Epithelial cell of prostate (primary cell): Measurements from ENCODE around the gene ELOVL2.
"Not testable (repeated sequence)": the region's sequence is repeated elsewhere in the genome, so short reads cannot be mapped to it uniquely, and the experiment has no call there.

Experiments
- DNase-seq: peaks from one replicate; pipeline ENCODE4 v3.0.0-alpha.2; 2011; ENCODE audit warnings: low read depth, low spot score
- H3K27ac ChIP-seq: fragments of 450-650 bp; 2 replicates; pipeline ENCODE4 v1.5.1; 2017; ENCODE audit warnings: mild to moderate bottlenecking

ELOVL2 gene

GRCh38 chr6:11025921-11026635 is 18.0 kb downstream of the ELOVL2 start:
- DNase-seq: no peak
- H3K27ac ChIP-seq: no peak overlapping the region

DNA sequence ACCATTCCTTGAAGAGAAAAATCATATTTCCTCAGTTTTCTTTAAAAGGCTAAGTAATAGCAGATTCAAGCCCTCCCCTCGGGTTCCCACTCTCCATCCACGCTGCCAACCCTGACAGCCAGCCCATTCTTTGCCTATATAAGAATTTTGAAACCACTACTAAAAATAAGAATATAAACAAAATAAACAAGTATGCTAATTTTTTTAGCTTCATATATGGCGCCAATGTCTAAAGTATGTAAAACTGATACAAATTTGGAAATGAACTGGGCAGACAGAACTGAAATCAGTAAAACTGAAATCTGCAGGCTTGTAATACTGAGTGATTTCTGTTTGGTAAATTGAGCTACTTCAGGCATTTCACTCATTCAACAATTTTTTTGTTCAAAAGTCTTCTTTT is 19.0 kb downstream of the ELOVL2 start:
- H3K27ac ChIP-seq: no peak overlapping the region
- no peak for DNase-seq

GRCh38 chr6:11023032-11023431 is 21.1 kb downstream of the ELOVL2 start:
- no peak for DNase-seq
- no peak overlapping the region for H3K27ac ChIP-seq

- no peak for DNase-seq
- H3K27ac ChIP-seq: no peak overlapping the region
Observed at GRCh38 chr6:11021714-11022113, 22.4 kb downstream of the ELOVL2 start.

- DNase-seq: no peak
- H3K27ac ChIP-seq: no peak overlapping the region
Observed at GRCh38 chr6:11021003-11021402, 23.1 kb downstream of the ELOVL2 start.

- no peak for DNase-seq
- H3K27ac ChIP-seq: no peak overlapping the region
Observed at GRCh38 chr6:11018225-11018624, 25.9 kb downstream of the ELOVL2 start.

DNA sequence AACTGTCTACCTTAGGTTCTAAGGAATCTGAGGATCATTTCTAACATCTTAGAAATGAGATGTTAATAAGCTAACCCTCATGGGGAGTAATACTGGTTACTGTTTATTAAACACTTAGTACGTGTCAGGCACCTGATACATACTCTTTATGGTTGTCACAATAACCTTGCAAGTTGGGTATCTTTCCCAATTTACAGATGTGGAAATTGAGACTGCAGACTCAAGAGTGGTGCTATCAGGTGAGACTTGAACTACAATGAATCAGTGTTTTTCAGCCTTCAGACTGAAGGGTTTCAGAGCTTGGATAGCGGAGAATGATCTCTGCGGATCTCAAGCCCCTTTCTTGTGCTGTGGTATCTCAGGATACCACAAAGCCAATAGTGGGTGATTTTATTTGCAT is 27.0 kb downstream of the ELOVL2 start:
- no peak overlapping the region for H3K27ac ChIP-seq
- DNase-seq: no peak

DNA sequence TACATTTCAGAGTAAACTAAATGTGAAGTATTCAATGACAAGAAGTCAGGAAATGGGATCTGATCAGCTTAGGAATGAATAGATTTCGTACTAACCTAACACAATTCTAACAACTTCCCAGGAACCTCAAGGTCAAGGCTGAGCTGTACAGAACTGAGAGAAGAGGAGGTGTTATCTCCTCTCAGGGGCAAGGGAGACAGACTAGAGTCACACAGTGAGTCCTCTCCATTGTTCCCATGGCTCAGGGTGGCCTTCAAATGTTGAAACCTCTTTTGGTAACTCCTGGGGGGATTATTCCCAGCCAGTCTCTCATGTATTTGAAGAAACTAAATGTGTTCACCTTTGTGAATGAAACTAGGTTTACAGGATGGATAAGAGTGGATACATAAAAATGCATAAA is 27.7 kb downstream of the ELOVL2 start:
- H3K27ac ChIP-seq: no peak overlapping the region
- DNase-seq: no peak

DNA sequence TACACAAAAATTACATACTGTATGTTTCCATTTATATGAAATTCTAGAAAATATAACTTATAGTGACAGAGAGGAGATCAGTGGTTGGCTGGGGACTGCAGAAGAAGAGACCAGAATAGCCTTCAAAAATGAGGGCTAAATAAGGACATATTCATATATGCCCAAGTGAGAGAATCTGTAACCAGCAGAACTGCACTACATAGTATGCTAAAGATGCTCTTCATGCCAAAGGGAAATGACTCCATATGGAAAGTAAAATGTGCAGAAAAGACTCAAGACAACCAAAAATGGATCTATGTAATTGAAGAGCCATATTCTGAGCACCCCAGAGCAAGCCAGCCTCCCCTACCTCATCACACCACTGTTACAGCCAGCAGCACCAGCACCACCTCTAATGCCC is 29.0 kb downstream of the ELOVL2 start:
- DNase-seq: no peak
- H3K27ac ChIP-seq: no peak overlapping the region

GRCh38 chr6:11013721-11014070 is 30.4 kb downstream of the ELOVL2 start:
- DNase-seq: no peak
- no peak overlapping the region for H3K27ac ChIP-seq

- H3K27ac ChIP-seq: no peak overlapping the region
- DNase-seq: no peak
Observed at GRCh38 chr6:11012976-11013720, 31.0 kb downstream of the ELOVL2 start.

GRCh38 chr6:11012295-11012754 is 31.8 kb downstream of the ELOVL2 start:
- DNase-seq: no peak
- no peak overlapping the region for H3K27ac ChIP-seq

DNA sequence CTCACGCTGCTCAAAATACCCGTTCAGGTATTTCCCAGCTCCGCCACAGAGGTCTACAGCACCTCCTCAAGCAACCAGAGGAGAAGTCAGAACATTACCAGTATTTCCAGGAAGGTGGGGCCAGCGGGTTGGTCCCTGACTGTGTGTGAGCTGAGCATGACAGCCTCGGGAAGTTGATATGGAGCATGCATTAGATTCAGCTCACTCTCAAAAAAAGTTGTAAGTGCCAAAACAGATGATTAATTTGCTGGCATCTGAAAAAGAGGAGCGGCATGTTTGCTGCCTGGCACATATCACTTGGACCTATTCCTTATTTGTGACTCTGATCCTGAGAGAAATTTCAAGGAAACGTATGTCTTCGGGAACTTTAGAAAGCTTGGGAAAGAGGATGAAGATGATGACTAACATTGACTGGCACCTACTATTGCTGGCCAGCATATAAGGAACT is 32.3 kb downstream of the ELOVL2 start:
- no peak for DNase-seq
- no peak overlapping the region for H3K27ac ChIP-seq

DNA sequence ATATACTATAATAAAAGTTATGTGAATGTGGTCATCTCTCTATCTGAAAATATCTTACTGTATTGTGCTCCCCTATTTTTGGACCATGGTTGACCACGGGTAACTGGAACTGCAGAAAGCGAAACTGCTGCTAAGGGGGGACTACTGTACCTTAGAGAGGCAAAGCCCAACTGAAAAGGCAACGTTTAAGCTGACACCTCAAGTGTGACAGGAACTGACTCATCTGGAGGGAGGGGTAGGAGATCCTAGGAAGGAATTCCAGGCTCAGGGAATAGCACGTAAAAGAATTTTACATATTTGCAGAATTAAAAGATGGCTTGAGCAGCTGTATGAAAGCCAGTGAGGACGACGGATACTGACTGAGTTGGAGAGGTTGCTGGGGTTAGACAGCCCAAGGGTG is 34.8 kb downstream of the ELOVL2 start:
- DNase-seq: no peak
- no peak overlapping the region for H3K27ac ChIP-seq

GRCh38 chr6:11008821-11009220 is 35.3 kb downstream of the ELOVL2 start:
- H3K27ac ChIP-seq: no peak overlapping the region
- DNase-seq: no peak

GRCh38 chr6:11007715-11008608 is 36.1 kb downstream of the ELOVL2 start:
- DNase-seq: peak; percentile 24
- H3K27ac ChIP-seq: no peak overlapping the region

GRCh38 chr6:11006061-11006460 is 38.0 kb downstream of the ELOVL2 start:
- H3K27ac ChIP-seq: no peak overlapping the region
- no peak for DNase-seq

DNA sequence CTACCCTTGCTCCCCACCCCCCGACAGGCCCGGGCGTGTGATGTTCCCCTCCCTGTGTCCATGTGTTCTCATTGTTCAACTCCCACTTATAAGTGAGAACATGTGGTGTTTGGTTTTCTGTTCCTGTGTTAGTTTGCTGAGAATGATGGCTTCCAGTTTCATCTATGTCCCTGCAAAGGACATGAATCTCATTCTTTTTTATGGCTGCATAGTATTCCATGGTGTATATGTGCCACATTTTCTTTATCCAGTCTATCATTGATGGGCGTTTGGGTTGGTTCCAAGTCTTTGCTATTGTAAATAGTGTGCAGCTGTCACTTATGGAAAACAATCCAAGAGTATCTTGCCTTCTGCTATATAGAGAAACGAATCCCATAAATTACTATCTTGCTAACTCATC is 40.8 kb downstream of the ELOVL2 start:
- H3K27ac ChIP-seq, DNase-seq: not testable (repeated sequence)

- H3K27ac ChIP-seq: no peak overlapping the region
- DNase-seq: no peak
Observed at GRCh38 chr6:11002176-11002575, 41.9 kb downstream of the ELOVL2 start.

DNA sequence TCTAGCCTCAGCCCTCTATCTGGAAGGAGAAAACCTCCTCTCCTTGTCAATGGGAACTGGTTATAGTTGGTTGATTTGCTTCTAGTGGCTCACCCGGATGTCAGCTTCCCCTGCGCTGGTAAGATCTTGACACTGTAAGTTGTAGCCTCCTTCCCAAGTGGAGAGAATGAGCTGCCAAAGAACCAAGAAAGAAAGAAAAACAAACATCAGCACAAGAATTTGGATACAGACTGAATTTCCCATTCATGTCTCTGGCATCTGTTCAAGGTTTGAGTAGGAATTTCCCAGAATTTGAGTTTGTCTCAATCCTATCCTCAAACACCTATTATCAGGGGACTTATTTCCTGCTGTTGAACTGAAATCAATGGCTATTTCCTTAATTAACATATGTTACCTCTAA is 44.1 kb downstream of the ELOVL2 start:
- no peak for DNase-seq
- H3K27ac ChIP-seq: no peak overlapping the region
